Trophoblast cell (in vitro differentiated cells and primary cell): ENCODE data around the gene ENTREP3.

ENCODE experiments used
- DNase-seq, 2 donors: peaks; one replicate each; pipeline ENCODE4 v3.0.0-alpha.2; 2016
- H2AFZ ChIP-seq: 2 replicates; pipeline ENCODE4 v1.6.1; 2013; ENCODE audit warnings: low read length, moderate library complexity, mild to moderate bottlenecking; ENCODE audit not compliant: insufficient read depth, poor library complexity
- H2AK5ac ChIP-seq: 2 replicates; pipeline ENCODE4 v1.6.1; 2013; ENCODE audit warnings: mild to moderate bottlenecking, low read length
- H2BK120ac ChIP-seq: 2 replicates; pipeline ENCODE4 v1.6.1; 2013; ENCODE audit warnings: low read length, mild to moderate bottlenecking, moderate library complexity; ENCODE audit not compliant: insufficient read depth, poor library complexity
- H2BK12ac ChIP-seq: 2 replicates; pipeline ENCODE4 v1.6.1; 2013; ENCODE audit warnings: mild to moderate bottlenecking, low read length, moderate library complexity
- H2BK5ac ChIP-seq: 2 replicates; pipeline ENCODE4 v1.6.1; 2013; ENCODE audit warnings: low read length, low read depth, moderate library complexity, mild to moderate bottlenecking; ENCODE audit not compliant: poor library complexity
- H3K14ac ChIP-seq: 2 replicates; pipeline ENCODE4 v1.6.1; 2013; ENCODE audit warnings: mild to moderate bottlenecking, low read length
- H3K18ac ChIP-seq: 2 replicates; pipeline ENCODE4 v1.6.1; 2013; ENCODE audit warnings: mild to moderate bottlenecking, low read length
- H3K23ac ChIP-seq: 2 replicates; pipeline ENCODE4 v1.6.1; 2013; ENCODE audit warnings: low read length
- H3K27ac ChIP-seq: 2 replicates; pipeline ENCODE4 v1.5.1; 2013; ENCODE audit warnings: low read depth, mild to moderate bottlenecking, inconsistent platforms, low read length, moderate library complexity
- H3K27me3 ChIP-seq: 2 replicates; pipeline ENCODE4 v1.6.1; 2013; ENCODE audit warnings: inconsistent platforms, mild to moderate bottlenecking, low read length, moderate library complexity; ENCODE audit not compliant: insufficient read depth
- H3K36me3 ChIP-seq, 2 experiments: 1 replicate in 1 of 2; 2 replicates in 1 of 2; pipeline ENCODE4 v1.6.1; 2013; ENCODE audit warnings: low read length in 2 of 2, mild to moderate bottlenecking in 2 of 2, moderate library complexity in 1 of 2; ENCODE audit not compliant: insufficient read depth in 2 of 2, control insufficient read depth in 1 of 2
- H3K4ac ChIP-seq: 2 replicates; pipeline ENCODE4 v1.6.1; 2013; ENCODE audit warnings: low read depth, mild to moderate bottlenecking, low read length, moderate library complexity
- H3K4me1 ChIP-seq, 2 experiments: 1 replicate in 1 of 2; 2 replicates in 1 of 2; pipeline ENCODE4 v1.6.1; 2013; ENCODE audit warnings: low read length in 2 of 2, mild to moderate bottlenecking in 2 of 2, moderate library complexity in 1 of 2; ENCODE audit not compliant: insufficient read depth in 2 of 2, control insufficient read depth in 1 of 2
- H3K4me2 ChIP-seq: 2 replicates; pipeline ENCODE4 v1.6.1; 2013; ENCODE audit warnings: inconsistent platforms, mild to moderate bottlenecking, low read length, moderate library complexity
- H3K4me3 ChIP-seq: 2 replicates; pipeline ENCODE4 v1.5.1; 2013; ENCODE audit warnings: mild to moderate bottlenecking, low read depth, low read length, inconsistent platforms
- H3K79me1 ChIP-seq: one replicate; pipeline ENCODE4 v1.6.1; 2013; ENCODE audit warnings: low read length
- H3K79me2 ChIP-seq: 2 replicates; pipeline ENCODE4 v1.6.1; 2013; ENCODE audit warnings: low read length, mild to moderate bottlenecking; ENCODE audit not compliant: control insufficient read depth, insufficient read depth, poor library complexity
- H3K9ac ChIP-seq: 2 replicates; pipeline ENCODE4 v1.6.1; 2013; ENCODE audit warnings: mild to moderate bottlenecking, low read length
- H3K9me3 ChIP-seq: 2 replicates; pipeline ENCODE4 v1.6.1; 2013; ENCODE audit warnings: low read depth, mild to moderate bottlenecking, control low read depth, inconsistent platforms, low read length; ENCODE audit not compliant: insufficient read depth
- H4K12ac ChIP-seq: 2 replicates; pipeline ENCODE4 v1.6.1; 2013; ENCODE audit warnings: low read depth, mild to moderate bottlenecking, low read length, moderate library complexity
- H4K8ac ChIP-seq: 2 replicates; pipeline ENCODE4 v1.6.1; 2013; ENCODE audit warnings: low read depth, mild to moderate bottlenecking, low read length, moderate library complexity
- H4K91ac ChIP-seq: one replicate; pipeline ENCODE4 v1.6.1; 2013; ENCODE audit warnings: low read depth, mild to moderate bottlenecking, low read length, moderate library complexity
- WGBS: extraction: QIAGEN DNeasy Blood & Tissue Kit; methylation state at CpG from one replicate; pipeline ENCODE4 v1.1.7; 2013; ENCODE audit warnings: missing lambda C conversion rate; ENCODE audit not compliant: insufficient read length, insufficient coverage; ENCODE audit errors: extremely low coverage; 5-methylcytosine and 5-hydroxymethylcytosine counted together

Gene ENTREP3

DNA sequence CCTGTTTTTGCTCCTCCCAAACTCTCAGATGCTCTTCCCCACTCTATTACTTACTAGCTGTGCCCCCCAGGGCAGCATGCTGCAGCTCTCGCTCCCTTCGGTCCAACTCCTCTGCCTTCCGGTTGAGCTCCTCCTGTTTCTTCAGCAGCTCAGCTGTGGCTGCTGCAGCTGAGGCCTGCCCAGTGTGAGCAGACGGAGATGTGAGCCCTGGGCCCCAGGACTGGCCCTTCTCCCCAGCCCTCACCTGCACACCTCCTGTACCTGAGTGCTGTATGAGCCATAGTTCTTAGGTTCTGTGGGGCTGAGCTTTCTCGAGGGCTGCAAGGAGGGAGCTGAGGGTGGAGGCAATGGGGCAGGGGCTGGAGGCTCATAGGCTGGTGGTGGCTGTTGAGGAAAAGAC is 5.0 kb upstream of the ENTREP3 start:
- H3K4me2 ChIP-seq = no peak overlapping the region
- H4K91ac ChIP-seq = no peak overlapping the region
- no peak overlapping the region for H3K9ac ChIP-seq
- no peak overlapping the region for H2BK5ac ChIP-seq
- H3K18ac ChIP-seq = no peak overlapping the region
- peaks cover 9% of the 10 kb centered on the region for H3K79me1 ChIP-seq
- no peak overlapping the region for H2BK120ac ChIP-seq
- no peak overlapping the region for H3K27ac ChIP-seq
- H2BK12ac ChIP-seq = no peak overlapping the region
- H4K12ac ChIP-seq = no peak overlapping the region
- DNase-seq = no peak
- no CpG with 5 or more reads among the region's 5 CpGs for WGBS
- no peak overlapping the region for H3K14ac ChIP-seq
- no peak overlapping the region for H3K4ac ChIP-seq
- no peak overlapping the region for H4K8ac ChIP-seq
- H3K36me3 ChIP-seq = peaks cover 36 to 44% of the 10 kb centered on the region in 2 experiments
- no peak overlapping the region for H2AK5ac ChIP-seq
- H3K79me2 ChIP-seq = peaks cover 9% of the 10 kb centered on the region
- H3K9me3 ChIP-seq = no peaks in the 10 kb centered on the region
- no peak overlapping the region for H2AFZ ChIP-seq
- no peak overlapping the region for H3K23ac ChIP-seq
- H3K27me3 ChIP-seq = no peaks in the 10 kb centered on the region
- H3K4me1 ChIP-seq = peaks cover 9 to 11% of the 10 kb centered on the region in 2 experiments
- no peak overlapping the region for H3K4me3 ChIP-seq

DNA sequence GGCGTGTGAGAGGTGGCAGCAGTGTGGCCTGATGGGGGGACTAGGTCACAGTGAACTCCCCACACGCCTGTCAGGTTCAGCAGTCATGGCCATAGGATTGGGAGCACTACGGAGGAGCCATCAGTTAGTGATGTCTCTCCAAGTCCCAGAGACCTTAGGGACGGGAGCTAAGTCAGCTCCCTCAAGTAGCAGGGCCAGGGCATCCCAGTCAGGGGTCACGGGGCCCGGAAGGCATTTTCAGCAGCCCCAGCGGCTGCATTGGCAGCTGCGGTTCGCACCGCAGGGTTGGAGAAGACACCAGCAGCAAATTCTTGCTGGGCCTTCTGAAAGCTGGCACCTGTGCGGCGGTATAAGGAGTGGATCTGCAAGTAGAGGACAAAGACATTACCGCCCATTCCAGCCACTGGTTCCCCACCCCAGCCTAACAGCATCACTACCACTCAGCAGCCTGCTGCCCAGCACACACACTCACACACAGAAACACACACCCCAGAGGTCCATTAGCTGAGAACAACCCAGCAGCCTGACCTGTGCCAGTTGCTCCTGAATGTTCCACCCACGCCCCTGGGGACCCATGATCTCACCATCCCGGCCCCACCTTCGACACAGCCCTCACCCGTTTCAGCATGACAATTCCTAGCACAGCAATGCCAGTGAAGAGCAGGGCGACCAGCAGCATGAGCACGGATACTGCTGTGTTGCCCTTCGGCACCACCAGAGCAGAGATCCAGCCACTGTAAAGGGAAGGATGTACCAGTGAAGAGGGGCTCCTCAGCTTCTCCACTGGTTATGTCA is 972 bp upstream of the ENTREP3 start:
- Histone ChIP-seq H3K18ac (no peak overlapping the region), H3K79me2 (peaks cover 9% of the 10 kb centered on the region), H4K12ac (peak overlapping the region; percentile 66), H2BK12ac (no peak overlapping the region), H3K4me3 (peak overlapping the region; percentile 4), H4K8ac (peak overlapping the region; percentile 78), H3K9me3 (no peaks in the 10 kb centered on the region), H3K79me1 (peaks cover 10% of the 10 kb centered on the region), H3K23ac (no peak overlapping the region), H3K27me3 (no peaks in the 10 kb centered on the region), H2AK5ac (peak overlapping the region; percentile 93), H3K27ac (no peak overlapping the region), H3K4me1 (peaks cover 24% of the 10 kb centered on the region in 2 experiments), H3K14ac (peak overlapping the region; percentile 39), H2AFZ (peak overlapping the region; percentile 50), H3K4ac (no peak overlapping the region), H4K91ac (peak overlapping the region; percentile 81), H3K9ac (no peak overlapping the region), H2BK120ac (no peak overlapping the region), H3K4me2 (peak overlapping the region; percentile 96), H3K36me3 (peaks cover 24 to 25% of the 10 kb centered on the region in 2 experiments), H2BK5ac (no peak overlapping the region)
- DNase-seq = no peak
- WGBS = no CpG with 5 or more reads among the region's 20 CpGs

DNA sequence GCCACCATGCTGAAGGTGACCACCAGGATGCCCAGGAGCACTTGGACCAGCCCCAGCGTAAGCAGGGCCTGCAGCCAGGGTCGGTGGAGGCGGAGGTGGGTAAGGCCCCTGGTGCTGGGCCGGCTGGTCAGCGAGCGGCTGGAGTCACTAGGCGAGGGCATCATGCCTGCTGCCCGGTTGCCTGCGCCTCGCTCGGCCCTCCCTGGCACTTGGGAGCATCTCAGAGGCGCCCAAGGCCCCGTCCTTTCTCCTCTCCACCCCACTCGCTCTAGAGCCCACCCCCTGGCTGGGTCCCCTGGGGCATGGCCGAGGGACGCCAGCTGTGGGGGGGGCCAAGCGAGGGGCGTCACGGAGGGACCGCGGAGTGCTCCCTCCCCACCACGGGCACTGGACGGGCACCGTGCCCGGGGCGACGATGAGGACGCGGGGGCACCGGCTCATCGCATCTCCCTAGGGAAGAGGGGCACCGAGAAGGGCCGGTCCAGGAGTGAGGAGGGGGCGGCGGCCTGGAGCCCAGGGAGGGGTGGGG is 505 bp downstream of the ENTREP3 start:
- Histone ChIP-seq H3K79me2 (peaks cover 11% of the 10 kb centered on the region), H3K18ac (peak overlapping the region; percentile 81), H3K4ac (peak overlapping the region; percentile 62), H3K27ac (peak overlapping the region; percentile 90), H3K9me3 (no peaks in the 10 kb centered on the region), H3K4me1 (peaks cover 23 to 25% of the 10 kb centered on the region in 2 experiments), H4K12ac (peak overlapping the region; percentile 33), H2BK120ac (peak overlapping the region; percentile 40), H4K8ac (peak overlapping the region; percentile 80), H2AK5ac (peak overlapping the region; percentile 69), H3K23ac (no peak overlapping the region), H3K36me3 (peaks cover 19 to 27% of the 10 kb centered on the region in 2 experiments), H3K4me3 (peak overlapping the region; percentile 84), H2BK5ac (no peak overlapping the region), H2AFZ (peak overlapping the region; percentile 67), H3K79me1 (peaks cover 13% of the 10 kb centered on the region), H2BK12ac (peak overlapping the region; percentile 7), H3K4me2 (peak overlapping the region; percentile 96), H3K27me3 (no peaks in the 10 kb centered on the region), H3K14ac (peak overlapping the region; percentile 90), H4K91ac (peak overlapping the region; percentile 81), H3K9ac (peak overlapping the region; percentile 29)
- no peak for DNase-seq
- no CpG with 5 or more reads among the region's 35 CpGs for WGBS

DNA sequence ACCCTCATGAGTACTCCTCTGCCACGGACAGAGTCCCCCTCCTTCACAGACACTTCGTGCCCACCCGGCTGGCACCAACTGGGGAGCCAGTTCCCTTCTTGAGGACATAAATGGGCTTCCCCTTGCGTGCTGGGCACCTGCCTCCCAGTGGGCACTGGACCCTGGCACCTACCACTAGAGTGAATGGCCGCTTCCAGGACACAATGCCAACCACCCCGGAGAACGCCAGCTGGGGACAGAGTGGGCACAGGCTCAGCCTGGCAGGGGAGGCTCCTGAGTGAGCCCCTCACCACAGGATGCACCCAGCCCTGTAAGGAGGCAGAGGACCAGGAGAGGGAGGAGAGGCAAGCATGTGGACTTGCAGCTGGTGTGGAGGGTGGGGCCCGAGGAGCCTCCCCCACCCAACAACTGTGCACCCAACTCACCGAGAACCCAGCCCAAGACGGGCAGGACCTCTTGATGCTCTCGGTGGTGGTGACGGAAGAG is 1.0 kb downstream of the ENTREP3 start:
- peak overlapping the region; percentile 33 for H4K12ac ChIP-seq
- no peak overlapping the region for H3K9ac ChIP-seq
- peak overlapping the region; percentile 80 for H4K8ac ChIP-seq
- peaks cover 13% of the 10 kb centered on the region for H3K79me1 ChIP-seq
- peak overlapping the region; percentile 81 for H4K91ac ChIP-seq
- peak overlapping the region; percentile 96 for H3K4me2 ChIP-seq
- H2AFZ ChIP-seq = peak overlapping the region; percentile 67
- peaks cover 23 to 25% of the 10 kb centered on the region in 2 experiments for H3K4me1 ChIP-seq
- WGBS = no CpG with 5 or more reads among the region's 12 CpGs
- H3K4me3 ChIP-seq = peak overlapping the region; percentile 84
- no peak overlapping the region for H2BK5ac ChIP-seq
- peaks cover 11% of the 10 kb centered on the region for H3K79me2 ChIP-seq
- no peak overlapping the region for H3K27ac ChIP-seq
- no peak for DNase-seq
- peak overlapping the region; percentile 69 for H2AK5ac ChIP-seq
- H3K9me3 ChIP-seq = no peaks in the 10 kb centered on the region
- H3K4ac ChIP-seq = no peak overlapping the region
- H3K36me3 ChIP-seq = peaks cover 19 to 25% of the 10 kb centered on the region in 2 experiments
- peak overlapping the region; percentile 7 for H2BK12ac ChIP-seq
- H2BK120ac ChIP-seq = no peak overlapping the region
- peak overlapping the region; percentile 81 for H3K18ac ChIP-seq
- H3K27me3 ChIP-seq = no peaks in the 10 kb centered on the region
- no peak overlapping the region for H3K23ac ChIP-seq
- peak overlapping the region; percentile 90 for H3K14ac ChIP-seq
